ENCODE results near the gene LEPR.

Gene LEPR

DNA sequence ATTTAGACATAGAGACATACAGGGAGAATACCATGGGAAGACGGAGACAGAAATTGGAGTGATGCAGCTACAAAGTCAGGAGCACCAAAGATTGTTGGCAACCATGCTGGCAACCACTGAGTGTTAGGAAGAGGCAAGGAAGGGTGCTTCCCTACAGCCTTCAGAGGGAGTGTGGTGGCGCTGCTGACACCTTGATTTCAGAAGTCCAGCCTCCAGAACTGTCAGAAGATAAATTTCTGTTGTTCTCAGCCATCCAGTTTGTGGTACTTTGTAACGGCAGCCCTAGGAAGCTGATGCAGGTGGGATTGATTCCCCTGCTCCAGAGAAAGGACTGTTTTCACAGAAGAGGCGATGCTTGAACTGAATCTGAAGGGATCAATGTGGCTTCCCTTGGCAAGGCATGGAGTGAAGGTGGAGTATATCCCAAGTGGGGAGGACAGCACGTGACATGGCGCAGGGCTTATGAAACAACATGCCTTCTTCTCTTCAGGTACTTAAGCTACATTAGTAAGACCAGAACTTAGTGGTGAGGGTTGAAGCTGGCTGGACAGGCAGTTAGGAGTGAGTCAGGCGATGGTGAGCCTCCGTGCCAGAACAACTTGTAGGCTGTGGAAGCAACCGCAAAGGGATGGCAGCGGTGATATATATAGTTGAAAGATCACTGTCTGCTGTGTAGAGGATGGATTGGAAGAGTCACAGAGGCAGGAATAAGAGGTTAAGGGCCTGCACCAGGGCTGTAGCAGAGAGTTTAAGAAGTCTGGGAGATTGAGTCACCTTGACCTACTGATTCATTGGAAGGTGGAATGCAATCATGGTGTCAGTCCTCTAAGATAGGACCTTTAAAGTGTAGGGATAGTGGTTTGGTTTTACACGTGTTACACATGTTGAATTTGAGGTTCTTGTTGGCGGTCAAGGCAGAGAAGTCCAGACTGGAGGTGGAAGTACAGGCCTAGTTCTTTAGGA, 2.1 kb downstream of the LEPR start:
- Histone ChIP-seq H3K27me3 (ENCODE audit: control insufficient read depth in 5 of 5, insufficient read depth in 4 of 5, low read length in 5 of 5) (no peaks in the 10 kb centered on the region), H3K9me3 (ENCODE audit: control insufficient read depth in 5 of 5, low read length in 5 of 5) (no peaks in the 10 kb centered on the region), H3K36me3 (ENCODE audit: control insufficient read depth in 5 of 5, insufficient read depth in 5 of 5, low read length in 5 of 5) (peaks cover 9 to 24% (median 20%) of the 10 kb centered on the region in 5 donors), H3K27ac (ENCODE audit: low read depth, low read length) (peak overlapping the region; percentile 95), H3K4me3 (ENCODE audit: low read depth in 1 of 5, low read length in 5 of 5) (peak overlapping the region; percentile 23 to 95 (median 91)), H3K9ac (ENCODE audit: low read length in 5 of 5) (peak overlapping the region in 1 of 5 donors; percentile 97), H3K4me1 (ENCODE audit: control insufficient read depth in 5 of 5, insufficient read depth in 5 of 5, low read length in 5 of 5) (peaks cover 4 to 39% (median 33%) of the 10 kb centered on the region in 5 donors)

DNA sequence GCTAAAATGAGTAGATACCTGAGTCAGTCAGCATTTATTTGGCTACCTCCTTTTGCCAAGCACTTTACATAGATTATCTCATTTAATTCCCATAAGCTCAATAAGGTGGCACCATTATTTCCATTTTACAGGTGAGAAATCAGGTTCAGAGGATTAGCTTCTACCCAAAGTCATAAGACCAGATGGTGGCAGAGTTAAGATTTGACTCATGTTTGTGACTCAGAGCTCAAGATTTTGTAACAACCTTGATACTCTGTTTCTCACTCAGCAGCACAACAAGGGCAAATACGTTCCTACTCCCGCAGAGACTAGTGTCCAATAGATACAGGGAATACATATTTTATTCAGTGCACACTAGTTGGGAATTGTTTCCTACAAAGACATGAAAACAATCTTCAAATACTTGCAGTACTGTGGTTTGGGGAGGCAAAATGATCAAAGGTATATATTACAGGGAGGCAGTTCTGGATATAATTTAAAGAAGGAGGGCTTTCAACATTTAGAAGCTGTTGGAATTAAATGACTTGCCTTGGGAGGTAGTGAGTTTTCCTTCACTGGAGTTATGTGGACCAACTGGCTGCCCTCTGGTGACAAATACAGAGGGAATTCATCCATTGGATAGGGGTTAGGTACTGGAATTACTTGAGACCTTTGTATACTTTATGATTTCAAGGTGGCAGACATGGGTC, 3.6 kb downstream of the LEPR start:
- peaks cover 16 to 30% (median 21%) of the 10 kb centered on the region in 5 donors for H3K36me3 ChIP-seq (ENCODE audit: control insufficient read depth in 5 of 5, insufficient read depth in 5 of 5, low read length in 5 of 5)
- peaks cover 4 to 40% (median 33%) of the 10 kb centered on the region in 5 donors for H3K4me1 ChIP-seq (ENCODE audit: control insufficient read depth in 5 of 5, insufficient read depth in 5 of 5, low read length in 5 of 5)
- H3K9me3 ChIP-seq (ENCODE audit: control insufficient read depth in 5 of 5, low read length in 5 of 5): no peaks in the 10 kb centered on the region
- H3K9ac ChIP-seq (ENCODE audit: low read length in 5 of 5): no peak overlapping the region
- H3K4me3 ChIP-seq (ENCODE audit: low read depth in 1 of 5, low read length in 5 of 5): no peak overlapping the region
- H3K27me3 ChIP-seq (ENCODE audit: control insufficient read depth in 5 of 5, insufficient read depth in 4 of 5, low read length in 5 of 5): no peaks in the 10 kb centered on the region
- H3K27ac ChIP-seq (ENCODE audit: low read depth, low read length): no peak overlapping the region

DNA sequence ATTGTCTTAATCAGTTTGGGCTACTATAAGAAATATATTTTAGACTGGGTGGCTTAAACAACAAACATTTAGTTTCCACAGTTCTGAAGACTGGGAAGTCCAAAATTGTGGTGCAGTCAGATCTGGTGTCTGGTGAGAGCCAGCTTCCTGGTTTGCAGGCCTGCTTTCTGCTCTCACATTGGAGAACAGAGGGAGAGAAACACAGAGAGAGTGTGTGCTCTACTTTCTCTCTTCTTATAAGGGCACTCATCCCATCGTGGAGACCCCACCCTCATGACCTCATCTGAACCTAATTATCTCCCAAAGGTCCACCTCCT, 4.1 kb downstream of the LEPR start:
- Histone ChIP-seq H3K27ac (ENCODE audit: low read depth, low read length) (no peak overlapping the region), H3K27me3 (ENCODE audit: control insufficient read depth in 5 of 5, insufficient read depth in 4 of 5, low read length in 5 of 5) (no peaks in the 10 kb centered on the region), H3K4me3 (ENCODE audit: low read depth in 1 of 5, low read length in 5 of 5) (no peak overlapping the region), H3K9ac (ENCODE audit: low read length in 5 of 5) (no peak overlapping the region), H3K9me3 (ENCODE audit: control insufficient read depth in 5 of 5, low read length in 5 of 5) (no peaks in the 10 kb centered on the region), H3K4me1 (ENCODE audit: control insufficient read depth in 5 of 5, insufficient read depth in 5 of 5, low read length in 5 of 5) (peaks cover 4 to 43% (median 31%) of the 10 kb centered on the region in 5 donors), H3K36me3 (ENCODE audit: control insufficient read depth in 5 of 5, insufficient read depth in 5 of 5, low read length in 5 of 5) (peaks cover 16 to 33% (median 25%) of the 10 kb centered on the region in 5 donors)

DNA sequence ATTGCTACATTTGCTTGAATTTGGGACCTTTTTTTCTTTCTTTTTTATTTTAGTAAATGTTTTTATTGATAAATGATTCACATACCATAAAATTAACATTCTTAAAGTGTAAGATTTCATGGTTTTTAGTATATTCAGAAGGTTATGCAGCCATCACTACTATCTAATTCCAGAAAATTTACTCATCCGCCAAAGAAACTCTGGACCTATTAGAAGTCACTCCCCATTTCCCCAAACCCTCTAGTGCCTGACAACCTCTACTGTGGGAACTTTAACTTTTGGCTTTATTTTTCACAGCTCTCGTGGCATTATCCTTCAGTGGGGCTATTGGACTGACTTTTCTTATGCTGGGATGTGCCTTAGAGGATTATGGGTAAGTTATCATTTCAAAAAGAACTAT, 4.5 kb downstream of the LEPR start:
- Histone ChIP-seq H3K36me3 (ENCODE audit: control insufficient read depth in 5 of 5, insufficient read depth in 5 of 5, low read length in 5 of 5) (peaks cover 17 to 36% (median 27%) of the 10 kb centered on the region in 5 donors), H3K9me3 (ENCODE audit: control insufficient read depth in 5 of 5, low read length in 5 of 5) (no peaks in the 10 kb centered on the region), H3K27me3 (ENCODE audit: control insufficient read depth in 5 of 5, insufficient read depth in 4 of 5, low read length in 5 of 5) (no peaks in the 10 kb centered on the region), H3K27ac (ENCODE audit: low read depth, low read length) (no peak overlapping the region), H3K4me1 (ENCODE audit: control insufficient read depth in 5 of 5, insufficient read depth in 5 of 5, low read length in 5 of 5) (peaks cover 4 to 42% (median 32%) of the 10 kb centered on the region in 5 donors), H3K4me3 (ENCODE audit: low read depth in 1 of 5, low read length in 5 of 5) (no peak overlapping the region), H3K9ac (ENCODE audit: low read length in 5 of 5) (no peak overlapping the region)

DNA sequence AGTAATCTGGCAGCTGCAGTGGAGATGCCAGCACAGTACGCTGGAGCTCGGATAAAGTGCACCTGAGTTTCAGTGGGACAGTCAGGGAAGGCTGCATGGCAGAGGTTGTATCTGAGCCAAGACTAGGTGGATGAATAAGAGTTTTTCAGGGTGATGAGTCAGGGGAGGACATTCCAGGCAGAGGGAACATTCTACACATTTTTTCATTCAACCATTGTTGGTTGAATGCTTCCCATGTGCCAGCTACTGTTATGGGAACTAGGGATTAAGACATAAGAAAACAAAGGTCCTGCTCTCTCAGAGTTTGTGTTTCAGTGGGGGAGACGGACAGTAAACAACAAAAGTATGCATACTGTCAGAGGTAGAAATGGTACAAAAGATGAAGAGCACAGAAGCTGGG, 5.2 kb downstream of the LEPR start:
- Histone ChIP-seq H3K36me3 (ENCODE audit: control insufficient read depth in 5 of 5, insufficient read depth in 5 of 5, low read length in 5 of 5) (peaks cover 24 to 43% (median 32%) of the 10 kb centered on the region in 5 donors), H3K4me3 (ENCODE audit: low read depth in 1 of 5, low read length in 5 of 5) (no peak overlapping the region), H3K27me3 (ENCODE audit: control insufficient read depth in 5 of 5, insufficient read depth in 4 of 5, low read length in 5 of 5) (no peaks in the 10 kb centered on the region), H3K9ac (ENCODE audit: low read length in 5 of 5) (no peak overlapping the region), H3K4me1 (ENCODE audit: control insufficient read depth in 5 of 5, insufficient read depth in 5 of 5, low read length in 5 of 5) (peaks cover 4 to 47% (median 33%) of the 10 kb centered on the region in 5 donors), H3K9me3 (ENCODE audit: control insufficient read depth in 5 of 5, low read length in 5 of 5) (no peaks in the 10 kb centered on the region), H3K27ac (ENCODE audit: low read depth, low read length) (no peak overlapping the region)

DNA sequence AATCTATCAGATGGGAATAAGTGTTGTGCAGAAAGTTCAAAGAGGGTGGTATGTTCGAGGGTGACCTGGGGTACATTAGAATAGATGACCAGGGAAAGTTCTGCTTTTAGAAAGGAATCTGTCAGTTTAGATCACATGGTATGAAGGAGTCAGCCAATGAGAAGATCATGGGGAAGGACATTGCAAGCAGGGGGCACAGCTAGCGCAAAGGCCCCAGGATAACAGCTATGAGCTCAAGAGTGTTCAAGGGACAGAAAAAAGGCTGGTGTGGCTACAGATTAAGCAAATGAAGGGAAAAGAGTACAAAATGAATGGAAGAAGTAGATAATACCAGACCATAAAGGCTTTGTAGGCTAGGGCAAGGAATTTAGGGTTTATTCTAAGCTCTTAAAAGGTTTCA, 8.6 kb downstream of the LEPR start:
- Histone ChIP-seq H3K4me1 (ENCODE audit: control insufficient read depth in 5 of 5, insufficient read depth in 5 of 5, low read length in 5 of 5) (peaks cover 0 to 33% (median 10%) of the 10 kb centered on the region in 5 donors), H3K9ac (ENCODE audit: low read length in 5 of 5) (peak overlapping the region in 1 of 5 donors; percentile 33), H3K27me3 (ENCODE audit: control insufficient read depth in 5 of 5, insufficient read depth in 4 of 5, low read length in 5 of 5) (no peaks in the 10 kb centered on the region), H3K4me3 (ENCODE audit: low read depth in 1 of 5, low read length in 5 of 5) (no peak overlapping the region), H3K27ac (ENCODE audit: low read depth, low read length) (peak overlapping the region; percentile 80), H3K9me3 (ENCODE audit: control insufficient read depth in 5 of 5, low read length in 5 of 5) (no peaks in the 10 kb centered on the region), H3K36me3 (ENCODE audit: control insufficient read depth in 5 of 5, insufficient read depth in 5 of 5, low read length in 5 of 5) (peaks cover 37 to 64% (median 45%) of the 10 kb centered on the region in 5 donors)

DNA sequence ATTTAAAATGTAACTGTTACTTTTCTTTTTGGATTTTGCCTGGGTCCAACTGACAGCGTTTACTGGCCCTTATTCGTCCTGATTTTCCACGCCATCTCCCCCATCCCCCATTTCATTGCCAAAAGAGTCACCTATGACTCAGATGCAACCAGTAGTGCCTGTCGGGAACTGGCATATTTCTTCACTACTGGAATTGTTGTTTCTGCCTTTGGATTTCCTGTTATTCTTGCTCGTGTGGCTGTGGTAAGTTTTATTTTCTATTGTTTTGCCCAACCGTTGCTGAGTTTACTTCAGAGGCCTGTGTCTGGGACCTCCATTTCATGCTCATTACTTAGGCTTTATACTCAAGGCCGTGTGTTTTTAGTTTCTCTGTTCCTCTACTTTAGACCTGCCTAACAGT, 9.3 kb downstream of the LEPR start:
- H3K27ac ChIP-seq (ENCODE audit: low read depth, low read length): peak overlapping the region; percentile 80

DNA sequence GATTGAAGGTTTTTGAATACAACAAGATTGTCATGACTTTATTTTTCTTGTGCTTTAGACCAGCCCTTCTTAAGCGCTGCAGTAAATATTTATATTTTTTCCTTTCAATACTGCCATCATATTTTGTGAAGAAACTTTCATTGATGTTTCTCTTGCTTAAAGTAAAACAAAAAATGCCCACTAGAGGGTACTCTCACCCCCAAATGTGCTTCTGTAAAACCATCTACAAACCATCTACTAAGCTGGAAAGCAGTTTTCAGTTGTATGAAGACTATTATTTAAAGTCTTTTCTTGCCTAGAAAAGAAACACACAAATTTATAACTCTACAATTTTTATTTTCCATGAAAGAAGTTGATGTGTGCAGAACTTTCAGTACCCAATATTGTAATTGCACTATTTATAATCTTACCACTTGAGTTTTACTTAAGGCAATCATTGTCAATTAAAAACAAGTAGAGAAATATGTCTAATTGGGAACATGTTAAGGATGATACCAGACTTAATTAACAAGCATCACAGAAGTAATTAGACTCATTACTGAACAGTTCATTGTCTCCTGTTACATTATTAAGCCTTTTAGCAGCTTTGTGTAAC, 10.7 kb downstream of the LEPR start:
- Histone ChIP-seq H3K27me3 (ENCODE audit: control insufficient read depth in 5 of 5, insufficient read depth in 4 of 5, low read length in 5 of 5) (no peaks in the 10 kb centered on the region), H3K4me1 (ENCODE audit: control insufficient read depth in 5 of 5, insufficient read depth in 5 of 5, low read length in 5 of 5) (peaks cover 0 to 30% (median 10%) of the 10 kb centered on the region in 5 donors), H3K4me3 (ENCODE audit: low read depth in 1 of 5, low read length in 5 of 5) (no peak overlapping the region), H3K9ac (ENCODE audit: low read length in 5 of 5) (no peak overlapping the region), H3K9me3 (ENCODE audit: control insufficient read depth in 5 of 5, low read length in 5 of 5) (no peaks in the 10 kb centered on the region), H3K27ac (ENCODE audit: low read depth, low read length) (peak overlapping the region; percentile 80), H3K36me3 (ENCODE audit: control insufficient read depth in 5 of 5, insufficient read depth in 5 of 5, low read length in 5 of 5) (peaks cover 34 to 62% (median 37%) of the 10 kb centered on the region in 5 donors)

More for the DNA sequence above, 9.3 kb downstream of the LEPR start:
- no peaks in the 10 kb centered on the region for H3K27me3 ChIP-seq (ENCODE audit: control insufficient read depth in 5 of 5, insufficient read depth in 4 of 5, low read length in 5 of 5)
- peak overlapping the region in 3 of 5 donors; percentile 21 to 49 (median 35) for H3K9ac ChIP-seq (ENCODE audit: low read length in 5 of 5)
- H3K36me3 ChIP-seq (ENCODE audit: control insufficient read depth in 5 of 5, insufficient read depth in 5 of 5, low read length in 5 of 5): peaks cover 37 to 70% (median 47%) of the 10 kb centered on the region in 5 donors
- peaks cover 0 to 28% (median 10%) of the 10 kb centered on the region in 5 donors for H3K4me1 ChIP-seq (ENCODE audit: control insufficient read depth in 5 of 5, insufficient read depth in 5 of 5, low read length in 5 of 5)
- H3K4me3 ChIP-seq (ENCODE audit: low read depth in 1 of 5, low read length in 5 of 5): no peak overlapping the region
- no peaks in the 10 kb centered on the region for H3K9me3 ChIP-seq (ENCODE audit: control insufficient read depth in 5 of 5, low read length in 5 of 5)

DNA sequence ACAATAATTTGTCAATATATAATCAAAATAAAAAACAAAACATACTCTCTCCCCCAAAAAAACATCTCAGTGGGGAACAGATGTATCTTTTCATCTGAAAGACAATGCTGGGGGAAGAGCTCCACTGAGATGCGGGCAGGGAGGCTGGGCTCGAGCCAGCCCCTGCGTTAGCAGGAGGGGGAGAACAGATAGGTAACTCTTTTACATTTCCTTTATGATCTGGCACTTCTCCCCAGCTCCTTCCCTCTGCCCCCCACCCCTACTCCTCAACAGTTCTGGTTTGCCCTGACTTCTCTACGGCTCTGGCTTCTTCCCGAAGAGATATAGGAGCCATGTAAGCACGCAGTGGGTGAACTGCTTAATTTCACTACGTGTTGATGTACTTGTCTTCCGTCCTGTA, 12.4 kb downstream of the LEPR start:
- Histone ChIP-seq H3K9ac (ENCODE audit: low read length in 5 of 5) (no peak overlapping the region), H3K27ac (ENCODE audit: low read depth, low read length) (no peak overlapping the region), H3K4me1 (ENCODE audit: control insufficient read depth in 5 of 5, insufficient read depth in 5 of 5, low read length in 5 of 5) (peaks cover 0 to 30% (median 11%) of the 10 kb centered on the region in 5 donors), H3K9me3 (ENCODE audit: control insufficient read depth in 5 of 5, low read length in 5 of 5) (no peaks in the 10 kb centered on the region), H3K36me3 (ENCODE audit: control insufficient read depth in 5 of 5, insufficient read depth in 5 of 5, low read length in 5 of 5) (peaks cover 26 to 45% (median 29%) of the 10 kb centered on the region in 5 donors), H3K4me3 (ENCODE audit: low read depth in 1 of 5, low read length in 5 of 5) (no peak overlapping the region), H3K27me3 (ENCODE audit: control insufficient read depth in 5 of 5, insufficient read depth in 4 of 5, low read length in 5 of 5) (no peaks in the 10 kb centered on the region)

Data from subcutaneous abdominal adipose tissue (tissue), 5 donors.